ENCODE results near the gene PRCC. TPM values are rescaled to one million over a fixed set of nuclear protein-coding genes. Genes with fewer than 3 reads are reported as not detected.

The PRCC gene
- total RNA-seq, 4 donors from 2014 or later = 25.1 to 44.6 (median 30.8) TPM

DNA sequence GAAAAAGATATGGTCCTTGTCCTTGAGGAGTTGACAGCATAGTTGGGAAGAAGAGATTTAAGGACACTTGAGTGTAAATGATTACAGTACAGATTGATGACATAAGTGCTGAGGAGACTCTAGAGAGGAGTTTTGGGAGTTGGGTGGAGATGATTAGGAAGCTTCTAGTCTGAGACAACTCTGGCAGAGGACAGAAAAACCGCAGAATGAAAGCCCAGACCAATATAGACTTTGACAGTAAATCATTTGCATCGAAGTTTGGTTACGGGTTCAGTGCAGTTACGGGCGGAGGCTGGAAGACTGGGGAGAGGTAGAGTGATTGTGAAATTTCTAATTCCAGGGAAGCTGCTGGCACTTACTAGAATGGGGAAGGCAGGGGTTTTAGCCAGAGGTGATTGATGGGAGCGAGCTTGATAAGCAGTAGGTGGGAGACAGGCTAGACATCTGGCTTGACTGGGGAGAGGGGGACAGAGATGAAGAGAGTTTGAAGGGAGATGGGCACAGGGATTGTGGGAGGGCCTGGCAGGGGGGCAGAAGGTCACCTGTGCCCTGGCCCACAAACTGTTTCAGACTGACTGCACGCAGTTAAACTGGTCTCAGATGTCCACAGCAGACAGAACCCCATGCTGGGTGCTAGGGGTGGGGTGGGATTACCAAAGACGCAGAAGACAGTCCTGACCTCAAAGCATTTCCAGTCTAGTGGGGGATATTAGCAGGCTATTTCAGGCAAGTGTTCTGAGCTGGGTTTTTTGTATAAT lies 29.2 kb downstream of the PRCC start:
- WGBS, 2 donors = 83 to 87% methylated on average over 8 of the region's 8 CpGs
- H3K4me1 ChIP-seq = peaks cover 0 to 11% (median 0%) of the 10 kb centered on the region in 4 donors
- H3K27ac ChIP-seq = no peak overlapping the region
- DNase-seq (ENCODE audit: low spot score in 2 of 2) = no peak
- no peaks in the 10 kb centered on the region for H3K27me3 ChIP-seq
- H3K9me3 ChIP-seq = no peaks in the 10 kb centered on the region
- peaks cover 0 to 98% (median 27%) of the 10 kb centered on the region in 3 donors for H3K36me3 ChIP-seq
- H3K4me3 ChIP-seq = no peak overlapping the region
- TF ChIP-seq EP300 (IDR thresholded peaks at IDR 0.05) (no peak), POLR2A (IDR thresholded peaks at IDR 0.05) (no peak)
- TF ChIP-seq, protein P1, sequence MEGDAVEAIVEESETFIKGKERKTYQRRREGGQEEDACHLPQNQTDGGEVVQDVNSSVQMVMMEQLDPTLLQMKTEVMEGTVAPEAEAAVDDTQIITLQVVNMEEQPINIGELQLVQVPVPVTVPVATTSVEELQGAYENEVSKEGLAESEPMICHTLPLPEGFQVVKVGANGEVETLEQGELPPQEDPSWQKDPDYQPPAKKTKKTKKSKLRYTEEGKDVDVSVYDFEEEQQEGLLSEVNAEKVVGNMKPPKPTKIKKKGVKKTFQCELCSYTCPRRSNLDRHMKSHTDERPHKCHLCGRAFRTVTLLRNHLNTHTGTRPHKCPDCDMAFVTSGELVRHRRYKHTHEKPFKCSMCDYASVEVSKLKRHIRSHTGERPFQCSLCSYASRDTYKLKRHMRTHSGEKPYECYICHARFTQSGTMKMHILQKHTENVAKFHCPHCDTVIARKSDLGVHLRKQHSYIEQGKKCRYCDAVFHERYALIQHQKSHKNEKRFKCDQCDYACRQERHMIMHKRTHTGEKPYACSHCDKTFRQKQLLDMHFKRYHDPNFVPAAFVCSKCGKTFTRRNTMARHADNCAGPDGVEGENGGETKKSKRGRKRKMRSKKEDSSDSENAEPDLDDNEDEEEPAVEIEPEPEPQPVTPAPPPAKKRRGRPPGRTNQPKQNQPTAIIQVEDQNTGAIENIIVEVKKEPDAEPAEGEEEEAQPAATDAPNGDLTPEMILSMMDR (IDR thresholded peaks at IDR 0.05) = no peak

DNA sequence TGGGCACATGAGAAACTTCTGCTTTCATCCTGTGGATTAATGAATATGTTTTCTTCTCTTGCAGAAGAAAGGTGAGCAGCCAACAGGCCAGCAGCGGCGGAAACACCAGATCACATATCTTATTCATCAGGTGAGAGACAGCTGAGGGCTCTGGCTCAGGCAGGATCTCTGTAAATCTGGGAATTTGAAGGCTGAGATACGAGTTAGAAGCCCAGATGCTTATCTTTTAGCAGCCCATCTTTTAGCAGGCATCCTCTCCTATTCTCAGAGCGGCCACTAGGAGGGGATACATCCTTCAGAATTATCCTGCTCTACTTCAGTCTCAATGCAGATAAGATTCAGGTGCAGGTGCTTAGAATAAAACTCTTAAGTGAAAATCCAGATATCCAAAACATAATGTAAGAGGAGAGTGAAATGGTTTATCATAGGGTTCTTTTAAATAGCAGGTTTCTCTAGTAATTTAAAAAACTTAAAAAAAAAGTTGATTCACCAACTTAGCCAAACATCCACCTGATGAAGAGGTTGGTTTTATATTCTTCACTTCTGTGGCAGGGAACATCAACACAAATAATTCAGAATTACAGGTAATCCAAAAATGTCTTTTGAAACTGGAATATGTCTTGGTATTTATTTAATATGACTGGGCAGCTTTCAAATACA lies 30.0 kb downstream of the PRCC start:
- 33 to 45% methylated on average over 4 of the region's 4 CpGs for WGBS, 2 donors
- H3K4me3 ChIP-seq = no peak overlapping the region
- no peaks in the 10 kb centered on the region for H3K27me3 ChIP-seq
- TF ChIP-seq EP300 (IDR thresholded peaks at IDR 0.05) = no peak
- TF ChIP-seq, protein P1 (IDR thresholded peaks at IDR 0.05) = peak; percentile 48 to 61 (median 56)
- H3K4me1 ChIP-seq = peaks cover 0 to 17% (median 0%) of the 10 kb centered on the region in 4 donors
- peaks cover 0 to 95% (median 25%) of the 10 kb centered on the region in 3 donors for H3K36me3 ChIP-seq
- no peaks in the 10 kb centered on the region for H3K9me3 ChIP-seq
- peak in 1 of 2 donors; percentile 68 for DNase-seq (ENCODE audit: low spot score in 2 of 2)
- H3K27ac ChIP-seq = no peak overlapping the region

DNA sequence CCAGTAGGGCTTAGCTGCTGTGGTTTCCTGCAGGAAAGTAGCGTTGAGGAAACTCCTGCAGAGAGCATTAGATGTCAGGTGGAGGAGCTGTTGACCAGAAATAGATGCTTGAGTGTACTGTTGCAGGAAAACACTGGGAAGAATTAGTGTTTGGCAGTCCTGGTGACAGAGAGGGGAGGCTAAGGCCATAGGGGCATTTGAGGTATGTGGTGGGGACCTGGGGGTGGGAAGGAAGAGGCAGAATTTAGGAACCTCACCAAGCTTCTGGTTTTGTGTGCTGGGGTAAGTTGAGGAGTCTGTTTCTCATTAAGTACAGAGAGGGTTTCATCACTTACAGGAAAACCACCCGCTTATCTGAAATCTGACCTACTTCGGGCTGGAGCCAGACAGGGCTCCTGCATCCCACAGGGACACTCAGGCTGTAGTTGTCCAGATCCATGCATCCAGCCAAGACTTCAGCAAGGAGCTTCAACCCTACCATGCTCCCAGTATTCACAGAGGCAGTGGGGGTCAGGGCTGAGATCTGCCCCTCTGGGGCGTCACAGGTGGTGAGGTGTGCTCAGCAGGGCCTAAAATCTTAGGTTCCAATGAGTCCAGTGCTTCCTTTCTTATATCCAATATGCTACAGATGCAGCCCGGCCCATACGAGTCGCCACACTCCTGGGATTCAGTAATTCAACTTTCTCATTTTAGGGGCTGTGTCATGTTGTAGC lies 34.2 kb downstream of the PRCC start:
- Histone ChIP-seq H3K4me1 (peaks cover 0 to 43% (median 1%) of the 10 kb centered on the region in 4 donors), H3K9me3 (no peaks in the 10 kb centered on the region), H3K27me3 (no peaks in the 10 kb centered on the region), H3K27ac (no peak overlapping the region), H3K36me3 (peaks cover 0 to 53% (median 17%) of the 10 kb centered on the region in 3 donors), H3K4me3 (no peak overlapping the region)
- no peak for TF ChIP-seq POLR2A (IDR thresholded peaks at IDR 0.05)
- TF ChIP-seq, protein P1 (IDR thresholded peaks at IDR 0.05) = peak in 1 of 5 experiments; percentile 16
- peak in 1 of 2 donors; percentile 62 for TF ChIP-seq EP300 (IDR thresholded peaks at IDR 0.05)
- peak in 1 of 2 donors; percentile 20 for DNase-seq (ENCODE audit: low spot score in 2 of 2)
- WGBS, 2 donors = 55 to 58% methylated on average over 7 of the region's 7 CpGs

DNA sequence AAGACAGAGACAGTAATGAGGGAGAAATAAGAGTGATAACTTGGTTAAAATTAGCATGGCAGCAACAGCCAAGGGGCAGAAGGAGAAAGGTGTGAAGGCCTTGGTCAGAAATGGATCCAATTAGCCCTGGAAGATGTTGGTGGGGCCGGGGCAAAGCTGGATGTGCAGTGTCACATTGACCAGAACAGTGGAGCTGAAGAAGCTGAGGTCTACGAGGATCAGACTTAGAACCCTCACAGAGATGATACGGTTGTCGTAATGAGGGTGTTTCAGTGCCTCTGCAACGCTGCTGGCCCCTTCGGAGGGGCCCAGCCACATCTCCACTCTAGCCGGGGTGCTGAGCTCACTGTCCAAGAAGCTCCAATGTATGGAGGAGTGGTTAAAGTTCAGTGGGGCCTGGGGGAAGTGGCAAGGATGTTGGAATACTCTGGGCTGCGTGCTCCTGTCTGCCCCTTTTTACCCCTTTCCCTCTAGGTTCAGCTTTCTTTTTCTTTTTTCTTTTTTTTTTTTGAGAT lies 35.1 kb downstream of the PRCC start:
- no peak for DNase-seq (ENCODE audit: low spot score in 2 of 2)
- peaks cover 0 to 45% (median 1%) of the 10 kb centered on the region in 4 donors for H3K4me1 ChIP-seq
- no peaks in the 10 kb centered on the region for H3K9me3 ChIP-seq
- TF ChIP-seq, protein P1 (IDR thresholded peaks at IDR 0.05) = no peak
- TF ChIP-seq EP300 (IDR thresholded peaks at IDR 0.05) = no peak
- no peak for TF ChIP-seq POLR2A (IDR thresholded peaks at IDR 0.05)
- H3K4me3 ChIP-seq = no peak overlapping the region
- H3K36me3 ChIP-seq = peaks cover 0 to 44% (median 17%) of the 10 kb centered on the region in 3 donors
- H3K27me3 ChIP-seq = no peaks in the 10 kb centered on the region
- 82 to 91% methylated on average over 8 of the region's 8 CpGs for WGBS, 2 donors
- no peak overlapping the region for H3K27ac ChIP-seq
